IMR-90 (cell line): ENCODE data around the gene KIFAP3.

Experiments used
- CTCF ChIP-seq: conservative IDR thresholded peaks from 2 replicates; pipeline ENCODE4 v1.5.1; 2012; ENCODE audit warnings: mild to moderate bottlenecking, low read depth, low read length, improper control_type of control experiment
- FOS ChIP-seq: fragments of 150-350 bp; IDR thresholded peaks from 2 replicates; pipeline ENCODE4 v1.6.1; 2016; ENCODE audit warnings: low read depth, low read length
- POLR2A ChIP-seq: IDR thresholded peaks from 2 replicates; pipeline ENCODE4 v1.6.1; 2012; ENCODE audit warnings: mild to moderate bottlenecking, low read depth, low read length

- no peak for TF ChIP-seq CTCF
- no peak for TF ChIP-seq POLR2A
- TF ChIP-seq FOS, result no peak
These were observed 173.9 kb downstream of the KIFAP3 start for GRCh38 chr1:169900571-169900970.
